Heart left ventricle (tissue), 16 donors: ENCODE results near the gene TOX2. TPM values are rescaled to one million over a fixed set of nuclear protein-coding genes. Genes with fewer than 3 reads are reported as not detected.

Experiments used
- ATAC-seq, 4 donors: fragments of 200-7000 bp; cut with Tn5 transposase; one replicate each; pipeline ENCODE4 v1.9.1; 2020 to 2022; ENCODE audit warnings: moderate library complexity in 4 of 4, mild to moderate bottlenecking in 3 of 4, moderate number of reproducible peaks in 1 of 4
- DNase-seq, 5 donors: peaks; one replicate each; pipeline ENCODE4 v3.0.0-alpha.2; 2020
- H3K27ac ChIP-seq, 12 donors: fragments of 200-600 bp; sonication (generic) in 4 of 12; one replicate each; pipeline versions ENCODE4 v1.5.0 to v1.8.0; 2016 to 2022; ENCODE audit warnings: mild to moderate bottlenecking in 2 of 12
- H3K27me3 ChIP-seq, 9 donors: fragments of 200-600 bp; sonication (generic) in 2 of 9; one replicate each; pipeline versions ENCODE4 v1.5.1 to v1.8.0; 2016 to 2022; ENCODE audit warnings: mild to moderate bottlenecking in 3 of 9
- H3K36me3 ChIP-seq, 9 donors: fragments of 200-600 bp; sonication (generic) in 2 of 9; one replicate each; pipeline versions ENCODE4 v1.5.0 to v1.8.0; 2018 to 2022; ENCODE audit warnings: mild to moderate bottlenecking in 2 of 9
- H3K4me1 ChIP-seq, 12 donors: fragments of 200-600 bp; sonication (generic) in 4 of 12; one replicate each; pipeline versions ENCODE4 v1.5.0 to v1.8.0; 2016 to 2022; ENCODE audit warnings: mild to moderate bottlenecking in 3 of 12
- H3K4me3 ChIP-seq, 12 donors: fragments of 200-600 bp; sonication (generic) in 4 of 12; one replicate each; pipeline versions ENCODE4 v1.5.0 to v1.8.0; 2017 to 2022; ENCODE audit warnings: mild to moderate bottlenecking in 9 of 12, moderate library complexity in 4 of 12
- H3K9me3 ChIP-seq, 12 donors: fragments of 200-600 bp; sonication (generic) in 4 of 12; one replicate each; pipeline versions ENCODE4 v1.5.0 to v1.8.0; 2016 to 2022; ENCODE audit warnings: mild to moderate bottlenecking in 1 of 12
- CTCF ChIP-seq, 12 donors: fragments of 200-600 bp; sonication (generic) in 4 of 12; IDR thresholded peaks; one replicate each; pipeline versions ENCODE4 v1.5.0 to v1.8.0; 2018 to 2022; ENCODE audit warnings: antibody characterized with exemption in 12 of 12, mild to moderate bottlenecking in 5 of 12
- POLR2A ChIP-seq, 2 donors: fragments of 450-650 bp; IDR thresholded peaks; one replicate each; pipeline ENCODE4 v1.6.1; 2017; ENCODE audit warnings: antibody characterized with exemption in 2 of 2, mild to moderate bottlenecking in 2 of 2, moderate library complexity in 2 of 2
- WGBS, 4 donors: extraction: QIAGEN DNeasy Blood & Tissue Kit in 2 of 4; methylation state at CpG; one replicate each; pipeline versions ENCODE4 v1.1.5 to v1.1.7; 2013 to 2018; 5-methylcytosine and 5-hydroxymethylcytosine counted together
- intact Hi-C, 10 donors: fragments of 100-400 bp; cut with DNase I; formaldehyde crosslinking; loops; one replicate each; pipeline versions ENCODE4 v1.11.1 to v1.14.2; 2022
- polyA plus RNA-seq, 2 donors: library from polyadenylated mRNA; stranded (reverse); fragments of 200-250 nt; gene quantifications; one replicate each; pipeline ENCODE4 v1.2.3, GENCODE V29; 2013
- total RNA-seq, 9 donors: library from RNA; depleted of rRNA in 2 of 9; stranded (reverse); fragments of >200 nt in 2 of 9; fragmentation: NEBNext Ultra II Directional in 3 of 9; extraction: Animal tissue kit (Norgen Biotek cat#: 25700) in 3 of 9; gene quantifications; one replicate each; pipeline versions ENCODE4 v1.1.0 to v1.2.4, GENCODE V29; 2016 to 2023
- donor health status: ischemic (EF 13 %, LVEDD 7.1; RV severe dilation, severe dysfunction).
- donor health status: healthy with polysubstance abuse.
- donor health status: DM: no; HTN: yes; CAD: no.
- donor health status: DM: no; HTN: no; CAD: no.
- donor health status: ischemic (EF 25% LVEDD 6.9; RV normal size, moderate dysfunction).
- donor health status: ischemic (EF 25% LVEDD 5.7; RV mildly dilated, moderate dysfunction).
- donor health status: healthy.
- donor health status: DM: yes; HTN: yes; CAD: no.
- donor health status: ischemic (EF 35%, LVEDD 5.7; RV mildly dilated, moderate dysfunction).
- donor health status: nonischemic (EF 11% LVEDD 7.7; RV severe dilation, severe dysfunction).
- donor health status: DM: yes; HTN: yes; CAD: no.
- donor health status: PGD.
- donor health status: ischemic (EF 29% LVEDD 5.4; RV normal size, mild dysfunction).
- donor health status: nonischemic (EF 23%, LVEDD 6.1; RV moderate dilation, normal function).

The TOX2 gene
- total and polyA plus RNA-seq, 11 donors = 0.53 to 3.0 (median 0.91) TPM

- intact Hi-C loops = no loop called here
- 39 to 52% (median 41%) methylated on average over 11 of the region's 11 CpGs for WGBS, 4 donors
- H3K9me3 ChIP-seq = peaks cover 0 to 7% (median 0%) of the 10 kb centered on the region in 12 donors
- H3K27me3 ChIP-seq = peaks cover 0 to 4% (median 0%) of the 10 kb centered on the region in 9 donors
- H3K27ac ChIP-seq = no peak overlapping the region
- H3K36me3 ChIP-seq = no peaks in the 10 kb centered on the region
- no peak overlapping the region for H3K4me3 ChIP-seq
- DNase-seq = peak in 1 of 5 donors; percentile 12
- no peaks in the 10 kb centered on the region for H3K4me1 ChIP-seq
- no peak for ATAC-seq
- TF ChIP-seq POLR2A (IDR thresholded peaks at IDR 0.05) = no peak
- no peak for TF ChIP-seq CTCF (IDR thresholded peaks at IDR 0.05)
These were observed 79.9 kb downstream of the TOX2 start for GRCh38 chr20:43994486-43995100.

GRCh38 chr20:43995645-43996044 is 81.0 kb downstream of the TOX2 start:
- ATAC-seq (no peak), DNase-seq (no peak)
- Histone ChIP-seq H3K27me3 (peaks cover 0 to 4% (median 0%) of the 10 kb centered on the region in 9 donors), H3K36me3 (no peaks in the 10 kb centered on the region), H3K27ac (no peak overlapping the region), H3K4me3 (no peak overlapping the region), H3K9me3 (no peaks in the 10 kb centered on the region), H3K4me1 (no peaks in the 10 kb centered on the region)
- intact Hi-C loops = no loop called here
- TF ChIP-seq CTCF (IDR thresholded peaks at IDR 0.05) (no peak), POLR2A (IDR thresholded peaks at IDR 0.05) (no peak)

- intact Hi-C loops = no loop called here
- no peak overlapping the region for H3K4me3 ChIP-seq
- TF ChIP-seq CTCF (IDR thresholded peaks at IDR 0.05) (no peak), POLR2A (IDR thresholded peaks at IDR 0.05) (no peak)
- no peaks in the 10 kb centered on the region for H3K36me3 ChIP-seq
- peak in 1 of 5 donors; percentile 2 for DNase-seq
- no peak for ATAC-seq
- H3K9me3 ChIP-seq = no peaks in the 10 kb centered on the region
- H3K4me1 ChIP-seq = no peaks in the 10 kb centered on the region
- no peak overlapping the region for H3K27ac ChIP-seq
- 79 to 89% (median 86%) methylated on average over 7 of the region's 7 CpGs for WGBS, 4 donors
- peaks cover 0 to 4% (median 0%) of the 10 kb centered on the region in 9 donors for H3K27me3 ChIP-seq
These were observed 81.7 kb downstream of the TOX2 start for GRCh38 chr20:43996240-43996930.

- no peak for ATAC-seq
- H3K36me3 ChIP-seq = no peaks in the 10 kb centered on the region
- no peak overlapping the region for H3K4me3 ChIP-seq
- H3K27me3 ChIP-seq = peaks cover 0 to 9% (median 0%) of the 10 kb centered on the region in 9 donors
- intact Hi-C loops = no loop called here
- DNase-seq = no peak
- TF ChIP-seq CTCF (IDR thresholded peaks at IDR 0.05) = no peak
- TF ChIP-seq POLR2A (IDR thresholded peaks at IDR 0.05) = no peak
- H3K9me3 ChIP-seq = no peaks in the 10 kb centered on the region
- peaks cover 0 to 5% (median 0%) of the 10 kb centered on the region in 12 donors for H3K4me1 ChIP-seq
- 47 to 55% (median 51%) methylated on average over 4 of the region's 4 CpGs for WGBS, 4 donors
- H3K27ac ChIP-seq = no peak overlapping the region
These were observed 85.2 kb downstream of the TOX2 start for GRCh38 chr20:43999848-44000247.
